Ammon's horn (tissue), 1 donor: Measurements from ENCODE around the gene ANKRD30B.
"Not testable (repeated sequence)": the region's sequence is repeated elsewhere in the genome, so short reads cannot be mapped to it uniquely, and the experiment has no call there.

ENCODE experiments used
- DNase-seq: peaks from one replicate; pipeline ENCODE4 v3.0.0-alpha.2; 2016; ENCODE audit warnings: low spot score

ANKRD30B gene

GRCh38 chr18:14747513-14748474 is at the start of gene ANKRD30B:
TSS of gene ANKRD30B (plus strand) at chr18:14748172. CDS start at chr18:14748420, 248 bp downstream.
- no peak for DNase-seq

- not testable (repeated sequence) for DNase-seq
Measured at GRCh38 chr18:14701286-14702040, 46.5 kb upstream of the ANKRD30B start.

GRCh38 chr18:14709761-14710160 is 38.2 kb upstream of the ANKRD30B start:
- not testable (repeated sequence) for DNase-seq

- not testable (repeated sequence) for DNase-seq
Measured at GRCh38 chr18:14721569-14721968, 26.4 kb upstream of the ANKRD30B start.

GRCh38 chr18:14739056-14739455 is 8.9 kb upstream of the ANKRD30B start:
- not testable (repeated sequence) for DNase-seq

GRCh38 chr18:14746897-14747296 is 1.1 kb upstream of the ANKRD30B start:
- no peak for DNase-seq

GRCh38 chr18:14748496-14748895 is 524 bp downstream of the ANKRD30B start:
- DNase-seq: no peak

GRCh38 chr18:14763566-14763965 is 15.6 kb downstream of the ANKRD30B start:
- not testable (repeated sequence) for DNase-seq

- no peak for DNase-seq
Measured at GRCh38 chr18:14767474-14767873, 19.5 kb downstream of the ANKRD30B start.

GRCh38 chr18:14768241-14768640 is 20.3 kb downstream of the ANKRD30B start:
- peak; percentile 44 for DNase-seq

GRCh38 chr18:14769381-14769780 is 21.4 kb downstream of the ANKRD30B start:
- DNase-seq: no peak

GRCh38 chr18:14776801-14777200 is 28.8 kb downstream of the ANKRD30B start:
- no peak for DNase-seq

- DNase-seq: no peak
Measured at GRCh38 chr18:14781671-14782070, 33.7 kb downstream of the ANKRD30B start.

GRCh38 chr18:14784133-14784532 is 36.2 kb downstream of the ANKRD30B start:
- DNase-seq: no peak

- DNase-seq: not testable (repeated sequence)
Measured at GRCh38 chr18:14796876-14797275, 48.9 kb downstream of the ANKRD30B start.

- DNase-seq: not testable (repeated sequence)
Measured at GRCh38 chr18:14797969-14798764, 50.2 kb downstream of the ANKRD30B start.

GRCh38 chr18:14811081-14811480 is 63.1 kb downstream of the ANKRD30B start:
- not testable (repeated sequence) for DNase-seq

GRCh38 chr18:14826972-14827632 is 79.1 kb downstream of the ANKRD30B start:
- DNase-seq: not testable (repeated sequence)

GRCh38 chr18:14841607-14842006 is 93.6 kb downstream of the ANKRD30B start:
- not testable (repeated sequence) for DNase-seq

- DNase-seq: not testable (repeated sequence)
Measured at GRCh38 chr18:14851533-14851932, 103.6 kb downstream of the ANKRD30B start.

GRCh38 chr18:14855634-14856033 is 107.7 kb downstream of the ANKRD30B start:
- DNase-seq: not testable (repeated sequence)
